ENCODE data around the gene FN1. TPM values are rescaled to one million over a fixed set of nuclear protein-coding genes. Genes with fewer than 3 reads are reported as not detected.

FN1 gene
- total RNA-seq, 8 experiments from 2014 or later: 5.6 to 1,687 (median 166) TPM

- 0 to 100% (median 75%) methylated on average over 2 to 3 of the region's 3 CpGs for WGBS, 10 experiments
- H3K27ac ChIP-seq: no peak overlapping the region
- in situ Hi-C loops (cut with MboI; ENCODE audit: low pct_unique_long_range_greater_than_20kb in 2 of 9, low sequenced_read_pairs in 9 of 9, unreplicated experiment in 9 of 9): no loop called here
- H3K4me1 ChIP-seq (replicated peaks in 1 of 2): no peaks in the 10 kb centered on the region
- no peak overlapping the region for H3K4me3 ChIP-seq
- peak in 3 of 8 experiments; percentile 6 to 37 (median 7) for ATAC-seq (replicated peaks in 6 of 8)
Observed at GRCh38 chr2:215357660-215358059, 78.2 kb downstream of the FN1 start.

GRCh38 chr2:215356948-215357461, 78.9 kb downstream of the FN1 start:
- in situ Hi-C loops (cut with MboI; ENCODE audit: low pct_unique_long_range_greater_than_20kb in 2 of 9, low sequenced_read_pairs in 9 of 9, unreplicated experiment in 9 of 9): no loop called here
- ATAC-seq (replicated peaks in 6 of 8): peak in 3 of 8 experiments; percentile 36 to 64 (median 55)
- no peaks in the 10 kb centered on the region for H3K4me1 ChIP-seq (replicated peaks in 1 of 2)
- no peak overlapping the region for H3K4me3 ChIP-seq
- 14 to 100% (median 90%) methylated on average over 1 to 8 of the region's 9 CpGs; no CpG with 5 or more reads in 1 of the 10 experiments for WGBS, 10 experiments
- H3K27ac ChIP-seq: no peak overlapping the region

- no peak overlapping the region for H3K27ac ChIP-seq
- 40 to 100% (median 92%) methylated on average over 4 to 7 of the region's 7 CpGs for WGBS, 10 experiments
- H3K4me3 ChIP-seq: no peak overlapping the region
- H3K4me1 ChIP-seq (replicated peaks in 1 of 2): no peaks in the 10 kb centered on the region
- in situ Hi-C loops (cut with MboI; ENCODE audit: low pct_unique_long_range_greater_than_20kb in 2 of 9, low sequenced_read_pairs in 9 of 9, unreplicated experiment in 9 of 9): no loop called here
- no peak for ATAC-seq (replicated peaks in 6 of 8)
Observed at GRCh38 chr2:215356334-215356947, 79.4 kb downstream of the FN1 start.

GRCh38 chr2:215355801-215356200, 80.1 kb downstream of the FN1 start:
- Histone ChIP-seq H3K27ac (no peak overlapping the region), H3K4me1 (replicated peaks in 1 of 2) (no peaks in the 10 kb centered on the region), H3K4me3 (no peak overlapping the region)
- WGBS, 10 experiments: 82 to 100% (median 95%) methylated on average over 2 to 7 of the region's 7 CpGs; no CpG with 5 or more reads in 1 of the 10 experiments
- in situ Hi-C loops (cut with MboI; ENCODE audit: low pct_unique_long_range_greater_than_20kb in 2 of 9, low sequenced_read_pairs in 9 of 9, unreplicated experiment in 9 of 9): no loop called here
- no peak for ATAC-seq (replicated peaks in 6 of 8)

GRCh38 chr2:215354771-215355695, 80.8 kb downstream of the FN1 start:
- in situ Hi-C loops (cut with MboI; ENCODE audit: low pct_unique_long_range_greater_than_20kb in 2 of 9, low sequenced_read_pairs in 9 of 9, unreplicated experiment in 9 of 9): no loop called here
- peak in 1 of 8 experiments; percentile 7 for ATAC-seq (replicated peaks in 6 of 8)
- 36 to 100% (median 89%) methylated on average over 1 to 9 of the region's 9 CpGs; no CpG with 5 or more reads in 2 of the 10 experiments for WGBS, 10 experiments

GRCh38 chr2:215352602-215353001, 83.3 kb downstream of the FN1 start:
- ATAC-seq (replicated peaks in 6 of 8): no peak
- no peaks in the 10 kb centered on the region for H3K4me1 ChIP-seq (replicated peaks in 1 of 2)
- no peak overlapping the region for H3K4me3 ChIP-seq
- in situ Hi-C loops (cut with MboI; ENCODE audit: low pct_unique_long_range_greater_than_20kb in 2 of 9, low sequenced_read_pairs in 9 of 9, unreplicated experiment in 9 of 9): no loop called here
- no peak overlapping the region for H3K27ac ChIP-seq
- 50 to 80% (median 69%) methylated on average over 2 to 4 of the region's 4 CpGs; no CpG with 5 or more reads in 1 of the 10 experiments for WGBS, 10 experiments

More at GRCh38 chr2:215354771-215355695, 80.8 kb downstream of the FN1 start:
- H3K27ac ChIP-seq: no peak overlapping the region
- no peak overlapping the region for H3K4me3 ChIP-seq
- H3K4me1 ChIP-seq (replicated peaks in 1 of 2): no peaks in the 10 kb centered on the region

GRCh38 chr2:215347878-215348277, 88.0 kb downstream of the FN1 start:
- Histone ChIP-seq H3K27ac (no peak overlapping the region), H3K4me3 (no peak overlapping the region), H3K4me1 (replicated peaks in 1 of 2) (no peaks in the 10 kb centered on the region)
- in situ Hi-C loops (cut with MboI; ENCODE audit: low pct_unique_long_range_greater_than_20kb in 2 of 9, low sequenced_read_pairs in 9 of 9, unreplicated experiment in 9 of 9): loop anchor here in 1 of 9 experiments (25.0 kb wide), 1 partner anchor 589 kb away; no protein-coding TSS in a partner anchor
- peak in 3 of 8 experiments; percentile 68 to 84 (median 78) for ATAC-seq (replicated peaks in 6 of 8)

- Histone ChIP-seq H3K4me1 (replicated peaks in 1 of 2) (no peaks in the 10 kb centered on the region), H3K4me3 (no peak overlapping the region), H3K27ac (no peak overlapping the region)
- in situ Hi-C loops (cut with MboI; ENCODE audit: low pct_unique_long_range_greater_than_20kb in 2 of 9, low sequenced_read_pairs in 9 of 9, unreplicated experiment in 9 of 9): loop anchor here in 1 of 9 experiments (25.0 kb wide), 1 partner anchor 598 kb away; no protein-coding TSS in a partner anchor
- WGBS, 10 experiments: 77 to 100% (median 90%) methylated on average over 1 to 6 of the region's 7 CpGs; no CpG with 5 or more reads in 3 of the 10 experiments
- ATAC-seq (replicated peaks in 6 of 8): no peak
Observed at GRCh38 chr2:215338883-215339679, 96.8 kb downstream of the FN1 start.

GRCh38 chr2:215332872-215333595, 102.8 kb downstream of the FN1 start:
- ATAC-seq (replicated peaks in 6 of 8): no peak
- in situ Hi-C loops (cut with MboI; ENCODE audit: low pct_unique_long_range_greater_than_20kb in 2 of 9, low sequenced_read_pairs in 9 of 9, unreplicated experiment in 9 of 9): loop anchor here in 1 of 9 experiments (25.0 kb wide), 1 partner anchor 604 kb away; no protein-coding TSS in a partner anchor
- no peak overlapping the region for H3K27ac ChIP-seq
- 83 to 100% (median 96%) methylated on average over 2 to 5 of the region's 5 CpGs; no CpG with 5 or more reads in 1 of the 10 experiments for WGBS, 10 experiments
- no peak overlapping the region for H3K4me3 ChIP-seq
- no peaks in the 10 kb centered on the region for H3K4me1 ChIP-seq (replicated peaks in 1 of 2)

GRCh38 chr2:215328066-215328465, 107.8 kb downstream of the FN1 start:
- Histone ChIP-seq H3K4me1 (replicated peaks in 1 of 2) (no peaks in the 10 kb centered on the region), H3K4me3 (no peak overlapping the region), H3K27ac (no peak overlapping the region)
- 80 to 100% (median 100%) methylated on average over 1 to 3 of the region's 5 CpGs; no CpG with 5 or more reads in 5 of the 10 experiments for WGBS, 10 experiments
- in situ Hi-C loops (cut with MboI; ENCODE audit: low pct_unique_long_range_greater_than_20kb in 2 of 9, low sequenced_read_pairs in 9 of 9, unreplicated experiment in 9 of 9): loop anchor here in 1 of 9 experiments (25.0 kb wide), 1 partner anchor 609 kb away; no protein-coding TSS in a partner anchor
- ATAC-seq (replicated peaks in 6 of 8): no peak

GRCh38 chr2:215324811-215325210, 111.1 kb downstream of the FN1 start:
- in situ Hi-C loops (cut with MboI; ENCODE audit: low pct_unique_long_range_greater_than_20kb in 2 of 9, low sequenced_read_pairs in 9 of 9, unreplicated experiment in 9 of 9): loop anchor here in 1 of 9 experiments (25.0 kb wide), 1 partner anchor 612 kb away; no protein-coding TSS in a partner anchor
- no peaks in the 10 kb centered on the region for H3K4me1 ChIP-seq (replicated peaks in 1 of 2)
- 59 to 100% (median 80%) methylated on average over 1 to 6 of the region's 6 CpGs for WGBS, 10 experiments
- no peak for ATAC-seq (replicated peaks in 6 of 8)
- H3K4me3 ChIP-seq: no peak overlapping the region
- H3K27ac ChIP-seq: no peak overlapping the region

- ATAC-seq (replicated peaks in 6 of 8): no peak
- WGBS, 10 experiments: 0 to 100% (median 76%) methylated on average over 1 to 6 of the region's 7 CpGs; no CpG with 5 or more reads in 6 of the 10 experiments
- in situ Hi-C loops (cut with MboI; ENCODE audit: low pct_unique_long_range_greater_than_20kb in 2 of 9, low sequenced_read_pairs in 9 of 9, unreplicated experiment in 9 of 9): no loop called here
Observed at GRCh38 chr2:215320679-215321078, 115.2 kb downstream of the FN1 start.

More at GRCh38 chr2:215320679-215321078, 115.2 kb downstream of the FN1 start:
- Histone ChIP-seq H3K27ac (no peak overlapping the region), H3K4me3 (no peak overlapping the region), H3K4me1 (replicated peaks in 1 of 2) (no peaks in the 10 kb centered on the region)

Measured in motor neuron (in vitro differentiated cells).